Activated B cell treated with CpG ODN at 0.5 μM for 24 hours (primary cell): Measurements from ENCODE around the gene NOPCHAP1. TPM values are rescaled to one million over a fixed set of nuclear protein-coding genes. Genes with fewer than 3 reads are reported as not detected.
A peak's percentile ranks its signal among the peaks of the same experiment; 100 is the strongest.
"Not testable (repeated sequence)": the region's sequence is repeated elsewhere in the genome, so short reads cannot be mapped to it uniquely, and the experiment has no call there.

Source experiments
- ATAC-seq: fragments of 200-7000 bp; cut with Tn5 transposase; one replicate; pipeline ENCODE4 v1.10.0; 2021; ENCODE audit warnings: low read depth, mild to moderate bottlenecking, moderate library complexity
- CTCF ChIA-PET: fragments of 350-600 bp; sonication (Branson Sonifier 250); formaldehyde crosslinking; loops from one replicate; lab custom pipeline; 2021; ENCODE audit warnings: antibody characterized with exemption; lab: Charles Lee
- POLR2A ChIA-PET: fragments of 350-600 bp; sonication (Branson Sonifier 250); formaldehyde crosslinking; loops from one replicate; lab custom pipeline; 2021; ENCODE audit warnings: antibody characterized with exemption; lab: Charles Lee
- DNase-seq: peaks from one replicate; pipeline ENCODE4 v3.0.0; 2022
- H3K27ac Mint-ChIP-seq: one replicate; pipeline ENCODE4 v1.8.0; 2020; ENCODE audit warnings: mixed read lengths
- H3K27me3 Mint-ChIP-seq: one replicate; pipeline ENCODE4 v1.8.0; 2021; ENCODE audit warnings: mixed read lengths
- H3K36me3 Mint-ChIP-seq: one replicate; pipeline ENCODE4 v1.8.0; 2021; ENCODE audit warnings: low read depth, mixed read lengths
- H3K4me1 Mint-ChIP-seq: one replicate; pipeline ENCODE4 v1.8.0; 2021; ENCODE audit warnings: mixed read lengths
- H3K4me3 Mint-ChIP-seq: one replicate; pipeline ENCODE4 v1.8.0; 2020; ENCODE audit warnings: mild to moderate bottlenecking, mixed read lengths
- H3K9me3 Mint-ChIP-seq: one replicate; pipeline ENCODE4 v1.8.0; 2020; ENCODE audit warnings: mixed read lengths
- intact Hi-C: fragments of 100-400 bp; cut with micrococcal nuclease; formaldehyde crosslinking; loops from one replicate; pipeline ENCODE4 v1.15.1; 2024
- total RNA-seq: library from RNA; stranded (reverse); gene quantifications from 2 replicates; pipeline ENCODE4 v1.2.3, GENCODE V29; 2022
- TF ChIP-seq, protein P1 (sequence below): fragments of 200-600 bp; IDR thresholded peaks from one replicate; pipeline ENCODE4 v1.8.0; 2022; ENCODE audit warnings: antibody characterized with exemption, mild to moderate bottlenecking

The NOPCHAP1 gene, protein sequence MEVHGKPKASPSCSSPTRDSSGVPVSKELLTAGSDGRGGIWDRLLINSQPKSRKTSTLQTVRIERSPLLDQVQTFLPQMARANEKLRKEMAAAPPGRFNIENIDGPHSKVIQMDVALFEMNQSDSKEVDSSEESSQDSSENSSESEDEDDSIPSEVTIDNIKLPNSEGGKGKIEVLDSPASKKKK
- total RNA-seq, result 26.4 and 30.0 TPM in 2 replicates

DNA sequence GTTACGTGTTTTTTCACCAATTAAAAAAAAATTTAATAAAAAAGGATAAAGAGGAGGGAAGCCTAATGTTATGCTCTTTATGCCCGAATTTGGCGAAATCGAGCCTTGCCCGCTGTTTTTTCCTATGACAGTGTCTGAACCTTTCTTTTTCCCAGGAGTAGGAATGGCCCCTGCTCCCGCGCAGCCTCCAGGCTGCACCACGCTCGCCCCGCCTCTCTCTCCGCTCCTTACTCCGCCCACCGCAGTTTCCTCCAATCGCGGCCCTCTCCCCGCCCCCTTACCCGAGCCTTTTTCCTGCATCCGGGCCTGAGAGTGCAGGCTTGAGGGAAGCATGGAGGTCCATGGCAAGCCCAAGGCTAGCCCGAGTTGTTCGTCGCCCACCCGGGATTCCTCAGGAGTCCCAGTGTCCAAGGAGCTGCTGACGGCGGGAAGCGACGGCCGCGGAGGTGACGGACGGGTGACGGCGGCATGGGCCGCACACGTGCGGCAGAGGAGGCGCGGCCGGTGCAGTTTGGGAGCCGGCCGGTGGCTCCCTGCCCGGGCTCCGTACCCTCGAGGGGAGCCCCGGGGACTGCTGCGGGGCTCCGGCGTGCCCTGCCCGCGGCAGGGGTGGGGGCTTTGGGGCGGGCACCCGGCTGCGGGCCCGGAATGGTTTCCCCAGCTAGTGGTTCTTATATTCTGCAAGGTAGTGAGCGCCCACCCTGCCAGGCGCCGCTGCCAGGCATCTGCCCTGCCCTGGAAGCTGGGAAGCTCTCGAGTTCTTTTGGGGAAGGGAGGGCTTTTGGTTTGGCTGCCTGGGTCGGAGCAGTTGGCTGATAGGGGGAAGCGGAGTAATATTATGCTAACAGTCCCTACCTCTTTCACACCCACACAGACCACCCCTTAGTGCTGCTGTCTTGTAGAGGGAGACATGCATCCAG lies at the start of gene NOPCHAP1:
Gene NOPCHAP1, plus strand, starts transcription at position 295 of the 920 bp plus-strand sequence. Its CDS starts 37 bp downstream, at position 332.
- DNase-seq (peak; percentile 83), ATAC-seq (peak; percentile 98)
- ChIA-PET POLR2A (interaction anchor here (1.1 to 2.0 kb wide), 3 partner anchors 9 to 27 kb away, joined by 3 to 8 read pairs (median 4); partner anchors contain the start of gene SLC41A2), CTCF (interaction anchor here (0.7 to 1.5 kb wide), 2 partner anchors 28 to 604 kb away, joined by 3 to 4 read pairs; partner anchors contain the start of gene SLC41A2)
- Mint-ChIP-seq H3K9me3 (peaks cover 2% of the 10 kb centered on the region), H3K27ac (peak within 1 kb of the TSS; percentile 70), H3K4me1 (peaks cover 24% of the 10 kb centered on the region), H3K4me3 (peak within 1 kb of the TSS; percentile 91), H3K36me3 (peaks cover 26% of the 10 kb centered on the region), H3K27me3 (no peaks in the 10 kb centered on the region)
- intact Hi-C loops, result loop anchor here (1.0 to 5.0 kb wide), 5 partner anchors 12 to 604 kb away; partner anchors contain the start of genes SLC41A2 and WASHC4
- TF ChIP-seq, protein P1, sequence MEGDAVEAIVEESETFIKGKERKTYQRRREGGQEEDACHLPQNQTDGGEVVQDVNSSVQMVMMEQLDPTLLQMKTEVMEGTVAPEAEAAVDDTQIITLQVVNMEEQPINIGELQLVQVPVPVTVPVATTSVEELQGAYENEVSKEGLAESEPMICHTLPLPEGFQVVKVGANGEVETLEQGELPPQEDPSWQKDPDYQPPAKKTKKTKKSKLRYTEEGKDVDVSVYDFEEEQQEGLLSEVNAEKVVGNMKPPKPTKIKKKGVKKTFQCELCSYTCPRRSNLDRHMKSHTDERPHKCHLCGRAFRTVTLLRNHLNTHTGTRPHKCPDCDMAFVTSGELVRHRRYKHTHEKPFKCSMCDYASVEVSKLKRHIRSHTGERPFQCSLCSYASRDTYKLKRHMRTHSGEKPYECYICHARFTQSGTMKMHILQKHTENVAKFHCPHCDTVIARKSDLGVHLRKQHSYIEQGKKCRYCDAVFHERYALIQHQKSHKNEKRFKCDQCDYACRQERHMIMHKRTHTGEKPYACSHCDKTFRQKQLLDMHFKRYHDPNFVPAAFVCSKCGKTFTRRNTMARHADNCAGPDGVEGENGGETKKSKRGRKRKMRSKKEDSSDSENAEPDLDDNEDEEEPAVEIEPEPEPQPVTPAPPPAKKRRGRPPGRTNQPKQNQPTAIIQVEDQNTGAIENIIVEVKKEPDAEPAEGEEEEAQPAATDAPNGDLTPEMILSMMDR, result no peak

DNA sequence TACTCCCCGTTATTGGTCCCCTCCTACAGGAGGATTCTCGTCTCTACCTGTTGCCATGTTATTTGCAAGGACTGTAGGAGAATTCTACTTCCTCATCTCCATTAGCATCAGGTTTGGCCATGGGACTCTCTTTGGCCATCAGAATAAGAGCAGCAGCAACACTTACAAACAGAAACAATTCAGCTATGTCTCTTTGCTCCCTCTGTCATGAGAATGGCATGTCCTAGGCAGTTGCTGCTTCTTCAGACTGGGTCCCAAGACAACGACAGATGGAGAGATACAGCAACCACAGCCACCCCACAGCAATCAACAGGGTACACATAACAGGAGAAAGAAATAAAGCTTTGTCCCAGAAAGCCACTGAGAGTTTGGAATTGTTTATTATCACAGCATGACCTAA lies 47.7 kb upstream of the NOPCHAP1 start:
- ChIA-PET POLR2A (no interaction called here), CTCF (no interaction called here)
- H3K4me3 Mint-ChIP-seq, result no peak overlapping the region
- peaks cover 1% of the 10 kb centered on the region for H3K4me1 Mint-ChIP-seq
- H3K27me3 Mint-ChIP-seq, result no peaks in the 10 kb centered on the region
- DNase-seq (no peak), ATAC-seq (no peak)
- no peaks in the 10 kb centered on the region for H3K9me3 Mint-ChIP-seq
- TF ChIP-seq, protein P1, result no peak
- H3K36me3 Mint-ChIP-seq, result no peaks in the 10 kb centered on the region
- intact Hi-C loops, result no loop called here
- H3K27ac Mint-ChIP-seq, result no peak overlapping the region

DNA sequence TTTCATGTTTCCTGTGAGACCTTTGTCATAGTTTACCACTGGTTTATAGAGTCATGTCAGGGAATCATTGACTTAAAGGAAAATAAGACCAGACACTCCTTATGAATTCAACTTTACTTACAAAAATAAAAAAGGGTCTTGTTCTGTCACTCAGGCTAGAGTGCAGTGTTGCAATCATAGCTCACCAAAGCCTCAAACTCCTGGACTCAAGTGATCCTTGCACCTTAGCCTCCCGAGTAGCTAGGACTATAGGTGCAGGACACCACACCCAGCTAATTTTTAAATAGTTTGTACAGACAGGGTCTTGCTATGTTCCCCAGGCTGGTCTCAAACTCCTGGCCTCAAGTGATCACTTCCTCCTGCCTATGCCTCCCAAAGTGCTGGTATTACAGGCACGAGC lies 47.0 kb upstream of the NOPCHAP1 start:
- POLR2A ChIA-PET, result no interaction called here
- Mint-ChIP-seq H3K27ac (no peak overlapping the region), H3K4me1 (no peaks in the 10 kb centered on the region), H3K36me3 (peaks cover 3% of the 10 kb centered on the region), H3K4me3 (no peak overlapping the region), H3K9me3 (peaks cover 5% of the 10 kb centered on the region), H3K27me3 (no peaks in the 10 kb centered on the region)
- CTCF ChIA-PET, result no interaction called here
- TF ChIP-seq, protein P1, result no peak
- ATAC-seq (no peak), DNase-seq (no peak)
- intact Hi-C loops, result no loop called here

DNA sequence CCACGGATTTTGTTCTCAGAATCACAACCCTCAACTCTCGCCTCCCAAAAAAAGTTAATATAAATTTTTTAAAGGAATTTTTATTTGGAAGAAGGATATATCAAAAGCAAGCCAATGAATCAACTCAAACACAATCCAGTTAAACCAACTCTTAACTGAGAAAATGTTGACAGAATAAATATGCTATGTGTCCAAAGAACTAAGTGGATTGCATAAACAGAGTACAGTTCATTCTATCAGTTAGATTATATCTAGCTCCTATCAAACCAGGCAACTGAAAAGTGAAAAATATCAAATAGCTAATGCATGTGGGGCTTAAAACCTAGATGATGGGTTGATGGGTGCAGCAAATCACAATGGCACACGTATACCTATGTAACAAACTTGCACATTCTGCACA lies 44.7 kb upstream of the NOPCHAP1 start:
- CTCF ChIA-PET, result no interaction called here
- intact Hi-C loops, result no loop called here
- no peak for DNase-seq
- Mint-ChIP-seq H3K4me3 (no peak overlapping the region), H3K27me3 (no peaks in the 10 kb centered on the region), H3K36me3 (peaks cover 3% of the 10 kb centered on the region), H3K4me1 (no peaks in the 10 kb centered on the region), H3K27ac (no peak overlapping the region), H3K9me3 (peaks cover 5% of the 10 kb centered on the region)
- POLR2A ChIA-PET, result interaction anchor here (0.6 kb wide), 1 partner anchor 774 kb away, joined by 3 read pairs; no protein-coding TSS in a partner anchor
- TF ChIP-seq, protein P1, result no peak
- no peak for ATAC-seq

DNA sequence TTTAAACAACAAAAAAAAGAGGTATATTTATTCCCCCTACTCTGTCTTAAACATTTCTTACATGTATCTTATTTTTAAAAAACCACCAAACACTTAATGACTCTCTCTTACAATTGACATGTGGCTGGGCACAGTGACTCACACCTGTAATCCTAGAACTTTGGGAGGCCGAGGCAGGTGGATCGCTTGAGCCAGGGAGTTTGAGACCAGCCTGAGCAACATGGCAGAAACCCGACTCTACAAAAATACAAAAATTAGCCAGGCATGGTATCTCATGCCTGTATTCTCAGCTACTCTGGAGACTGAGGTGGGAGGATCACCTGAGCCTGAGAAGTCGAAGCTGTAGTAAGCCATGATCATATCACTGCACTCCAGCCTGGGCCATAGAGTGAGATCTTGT lies 44.0 kb upstream of the NOPCHAP1 start:
- no peaks in the 10 kb centered on the region for H3K4me1 Mint-ChIP-seq
- POLR2A ChIA-PET, result no interaction called here
- TF ChIP-seq, protein P1, result no peak
- peaks cover 3% of the 10 kb centered on the region for H3K36me3 Mint-ChIP-seq
- no peak overlapping the region for H3K27ac Mint-ChIP-seq
- no peaks in the 10 kb centered on the region for H3K27me3 Mint-ChIP-seq
- H3K4me3 Mint-ChIP-seq, result no peak overlapping the region
- peaks cover 5% of the 10 kb centered on the region for H3K9me3 Mint-ChIP-seq
- ATAC-seq (no peak), DNase-seq (no peak)
- intact Hi-C loops, result no loop called here
- CTCF ChIA-PET, result no interaction called here

DNA sequence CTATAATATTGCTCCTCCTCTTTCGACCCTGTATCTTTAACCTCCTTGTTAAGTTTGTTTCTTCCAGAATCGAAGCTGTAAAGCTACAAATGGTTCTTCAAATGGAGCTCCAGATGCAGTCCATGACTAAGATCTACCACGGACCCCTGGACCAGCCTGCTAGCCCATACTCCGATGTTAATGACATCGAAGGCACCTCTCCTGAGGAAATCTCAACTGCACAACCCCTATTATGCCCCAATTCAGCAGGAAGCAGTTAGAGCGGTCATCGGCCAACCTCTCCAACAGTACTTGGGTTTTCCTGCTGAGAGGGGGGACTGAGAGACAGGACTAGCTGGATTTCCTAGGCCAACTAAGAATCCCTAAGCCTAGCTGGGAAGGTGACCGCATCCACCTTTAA lies 42.7 kb upstream of the NOPCHAP1 start:
- CTCF ChIA-PET, H3K27ac Mint-ChIP-seq, DNase-seq: not testable (repeated sequence)

More for the DNA sequence above, 42.7 kb upstream of the NOPCHAP1 start:
- H3K27me3 Mint-ChIP-seq, POLR2A ChIA-PET, H3K9me3 Mint-ChIP-seq, ATAC-seq, H3K36me3 Mint-ChIP-seq, intact Hi-C loops, H3K4me3 Mint-ChIP-seq, H3K4me1 Mint-ChIP-seq: not testable (repeated sequence)
